Putamen (tissue), 1 donor: ENCODE measurements around the gene CEP97.
"Not testable (repeated sequence)": the region's sequence is repeated elsewhere in the genome, so short reads cannot be mapped to it uniquely, and the experiment has no call there.

Source experiments
- DNase-seq: peaks from one replicate; pipeline ENCODE4 v3.0.0-alpha.2; 2016; ENCODE audit warnings: low spot score

Gene CEP97

DNA sequence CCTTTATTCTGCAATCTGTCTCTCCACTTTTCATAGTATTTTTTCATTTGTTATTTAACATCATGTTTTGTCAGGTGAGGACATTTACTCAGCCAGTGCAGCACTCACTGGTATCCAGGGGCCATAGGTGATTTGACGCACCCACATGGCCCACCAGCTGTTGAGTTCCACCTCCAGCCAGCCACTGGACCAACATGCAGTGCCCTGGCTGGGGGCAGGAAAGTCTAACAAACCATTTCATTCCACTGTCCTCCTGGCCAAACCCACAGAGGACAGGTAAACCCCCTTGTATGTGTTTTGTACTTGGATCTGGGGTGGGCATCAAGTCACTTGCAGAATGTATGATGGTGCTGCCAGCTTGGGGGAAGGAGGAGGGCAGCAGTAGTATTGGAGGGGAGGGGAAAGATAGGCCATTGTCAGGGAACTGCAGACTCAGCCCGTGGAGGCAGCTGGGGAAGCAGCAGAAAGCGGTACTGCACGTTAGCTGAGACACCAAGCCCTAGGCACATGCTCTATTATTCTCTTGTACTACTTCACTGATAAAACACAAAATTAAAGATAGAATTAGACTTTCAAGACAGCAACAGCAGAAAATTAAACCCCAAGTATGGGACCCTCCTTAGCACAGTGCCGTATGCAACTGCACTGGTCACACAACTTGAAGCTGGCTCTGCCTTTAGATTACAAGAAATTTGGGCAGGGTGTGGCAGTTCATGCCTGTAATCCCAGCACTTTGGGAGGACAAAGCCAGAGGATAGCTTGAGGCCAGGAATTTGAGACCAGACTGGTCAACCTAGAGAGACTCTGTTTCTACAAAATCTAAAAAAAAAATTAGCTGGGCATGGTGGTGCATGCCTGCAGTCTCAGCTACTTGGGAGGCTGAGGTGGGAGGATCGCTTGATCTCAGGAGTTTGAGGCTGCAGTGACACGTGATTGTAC is 22.4 kb upstream of the CEP97 start:
- DNase-seq = no peak

DNA sequence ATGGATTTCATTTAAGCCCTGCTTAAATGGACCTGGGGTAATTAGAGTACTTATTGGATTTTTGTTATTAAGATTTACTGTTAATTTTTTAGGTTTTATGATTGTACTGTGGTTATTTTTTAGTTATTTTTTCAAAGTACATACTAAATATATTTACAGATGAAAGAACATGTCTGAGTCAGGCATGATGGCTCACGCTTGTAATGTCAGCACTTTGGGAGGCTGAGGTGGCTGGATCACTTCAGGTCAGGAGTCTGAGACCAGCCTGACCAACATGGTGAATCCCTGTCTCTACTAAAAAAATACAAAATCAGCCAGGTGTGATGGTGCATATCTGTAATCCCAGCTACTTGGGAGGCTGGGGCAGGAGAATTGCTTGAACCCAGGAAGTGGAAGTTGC is 21.7 kb upstream of the CEP97 start:
- no peak for DNase-seq

DNA sequence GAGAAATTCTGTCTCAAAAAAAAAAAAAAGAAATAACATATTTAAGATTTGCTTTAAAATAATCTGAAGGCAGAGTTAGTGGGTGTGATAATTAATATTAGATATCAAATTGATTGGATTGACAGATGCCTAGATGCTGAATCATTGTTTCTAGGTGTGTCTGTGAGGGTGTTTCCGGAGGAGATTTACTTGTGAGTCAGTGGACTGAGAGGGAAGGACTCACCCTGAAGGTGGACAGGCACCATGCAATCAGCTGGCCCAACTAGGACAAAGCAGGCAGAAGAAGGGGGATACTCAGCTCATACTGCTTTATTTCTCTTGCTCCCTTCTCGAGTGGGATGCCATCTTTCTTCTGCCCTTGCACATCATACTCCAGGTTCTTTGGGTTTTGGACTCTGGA is 21.2 kb upstream of the CEP97 start:
- DNase-seq = no peak

DNA sequence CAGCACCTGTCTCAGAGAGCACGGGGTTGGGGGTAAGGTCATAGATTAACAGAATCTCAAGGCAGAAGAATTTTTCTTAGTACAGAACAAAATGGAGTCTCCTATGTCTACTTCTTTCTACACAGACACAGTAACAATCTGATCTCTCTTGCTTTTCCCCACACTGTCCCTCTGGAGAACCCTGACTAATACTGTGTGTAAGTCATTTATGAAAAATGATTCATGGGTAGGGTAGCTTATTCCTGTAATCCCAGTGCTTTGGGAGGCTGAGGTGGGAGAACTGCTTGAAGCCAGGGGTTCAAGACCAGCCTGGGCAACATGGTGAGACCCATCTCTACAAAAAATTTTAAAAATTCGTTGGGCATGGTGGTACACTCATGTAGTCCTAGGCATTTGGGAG is 19.8 kb upstream of the CEP97 start:
- not testable (repeated sequence) for DNase-seq

DNA sequence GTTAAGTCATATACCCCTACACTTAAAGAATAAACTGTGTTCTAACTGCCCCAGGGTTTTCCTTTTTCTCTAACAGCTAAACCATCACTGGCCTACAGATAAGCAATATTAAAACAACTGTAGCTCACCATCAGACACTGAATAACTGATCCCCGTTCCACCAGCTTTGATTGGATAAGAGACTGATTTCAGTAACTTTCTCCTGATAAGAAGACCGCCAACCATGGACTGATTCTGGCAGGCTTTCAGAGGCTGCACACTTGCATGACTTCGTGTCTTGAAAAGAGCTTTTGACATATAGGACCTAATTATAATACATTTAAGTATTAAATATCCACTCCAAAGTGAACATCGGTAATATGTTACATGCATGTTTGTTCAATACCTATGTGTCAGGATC is 15.3 kb upstream of the CEP97 start:
- DNase-seq = no peak

DNA sequence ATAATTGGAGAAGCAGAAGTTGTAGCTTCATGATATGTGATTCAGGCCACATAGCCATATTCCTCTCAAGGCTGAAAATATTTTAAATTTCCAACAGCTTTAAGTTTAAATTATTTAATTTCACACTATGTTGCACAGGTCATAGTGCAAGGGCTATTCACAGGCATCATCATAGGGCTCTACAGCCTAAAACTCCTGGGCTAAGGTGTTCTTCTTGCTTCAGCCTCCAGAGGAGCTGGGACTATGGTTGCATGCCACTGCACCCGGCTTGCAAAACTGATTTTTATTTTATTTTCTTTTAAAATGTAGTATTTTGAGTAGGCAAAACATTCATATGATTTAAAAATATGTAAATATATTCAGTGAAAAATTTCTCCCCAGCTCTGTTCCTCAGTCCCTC is 6.0 kb upstream of the CEP97 start:
- DNase-seq = no peak

DNA sequence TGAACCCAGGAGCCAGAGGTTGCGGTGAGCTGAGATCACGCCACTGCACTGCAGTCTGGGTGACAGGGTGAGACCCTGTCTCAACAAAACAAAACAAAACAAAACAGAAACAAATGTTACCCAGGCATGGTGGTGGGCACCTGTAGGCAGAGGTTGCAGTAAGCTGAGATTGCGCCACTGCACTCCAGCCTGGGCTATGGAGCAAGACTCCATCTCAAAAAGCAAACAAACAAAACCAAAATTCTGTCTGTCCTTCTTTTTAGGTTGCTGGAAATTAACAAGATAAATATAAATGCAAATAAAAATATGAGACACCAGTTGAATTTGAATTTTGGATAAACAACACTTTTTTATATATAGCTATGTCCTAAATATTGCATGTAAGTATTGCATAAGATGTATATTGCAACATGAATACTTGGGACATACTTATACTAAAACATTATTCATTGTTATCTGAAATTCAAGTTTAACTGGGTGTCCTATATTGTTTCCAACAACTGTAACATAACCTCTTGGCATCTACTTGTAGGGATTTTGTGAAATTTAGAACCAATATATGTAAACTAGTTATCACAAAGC is 4.7 kb upstream of the CEP97 start:
- no peak for DNase-seq

DNA sequence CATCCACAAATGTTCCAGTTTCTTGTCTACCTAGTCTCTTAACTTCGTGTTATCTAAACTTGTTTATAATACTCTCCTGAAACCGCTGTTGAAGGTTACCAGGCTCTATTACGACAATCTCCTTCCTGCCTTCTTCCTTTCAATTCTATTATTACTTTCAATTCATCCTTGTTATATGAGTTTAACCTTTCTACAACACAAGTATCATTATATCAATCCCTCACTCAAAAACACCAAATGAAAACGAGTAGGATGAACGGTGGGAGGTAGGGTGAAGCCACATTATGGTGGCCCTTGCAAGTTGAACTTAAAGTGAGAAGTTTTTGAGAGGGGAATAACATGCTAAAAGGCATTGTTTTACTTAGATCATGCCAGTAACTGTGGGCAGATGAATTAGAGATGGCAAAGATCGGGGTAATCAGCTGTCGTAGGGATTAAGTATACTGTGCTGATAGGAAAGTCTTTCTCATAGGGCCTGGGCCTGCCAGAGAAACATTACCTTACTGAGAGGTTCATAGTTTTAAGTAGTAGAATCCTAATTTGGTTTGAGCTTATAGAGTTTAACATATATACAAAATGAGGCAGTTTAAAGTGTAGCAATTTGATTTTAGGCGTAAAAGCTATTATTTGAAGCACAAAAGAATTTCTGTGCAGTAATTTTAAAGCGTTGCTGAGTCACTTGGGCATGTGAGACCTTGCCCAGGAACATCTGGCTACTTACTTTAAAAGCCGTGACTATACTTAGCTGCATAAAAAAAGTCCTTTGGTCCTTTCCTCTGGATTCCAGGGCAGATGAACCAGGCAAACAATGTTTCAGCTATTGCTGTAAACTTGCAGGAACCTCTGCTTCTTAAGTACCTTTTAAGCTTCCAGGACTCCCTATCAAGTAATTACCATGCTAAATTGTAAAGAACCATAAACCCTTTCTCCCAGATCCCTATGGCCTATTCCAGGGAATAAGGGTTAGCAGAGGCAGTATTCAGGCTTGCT is 3.3 kb upstream of the CEP97 start:
- no peak for DNase-seq

DNA sequence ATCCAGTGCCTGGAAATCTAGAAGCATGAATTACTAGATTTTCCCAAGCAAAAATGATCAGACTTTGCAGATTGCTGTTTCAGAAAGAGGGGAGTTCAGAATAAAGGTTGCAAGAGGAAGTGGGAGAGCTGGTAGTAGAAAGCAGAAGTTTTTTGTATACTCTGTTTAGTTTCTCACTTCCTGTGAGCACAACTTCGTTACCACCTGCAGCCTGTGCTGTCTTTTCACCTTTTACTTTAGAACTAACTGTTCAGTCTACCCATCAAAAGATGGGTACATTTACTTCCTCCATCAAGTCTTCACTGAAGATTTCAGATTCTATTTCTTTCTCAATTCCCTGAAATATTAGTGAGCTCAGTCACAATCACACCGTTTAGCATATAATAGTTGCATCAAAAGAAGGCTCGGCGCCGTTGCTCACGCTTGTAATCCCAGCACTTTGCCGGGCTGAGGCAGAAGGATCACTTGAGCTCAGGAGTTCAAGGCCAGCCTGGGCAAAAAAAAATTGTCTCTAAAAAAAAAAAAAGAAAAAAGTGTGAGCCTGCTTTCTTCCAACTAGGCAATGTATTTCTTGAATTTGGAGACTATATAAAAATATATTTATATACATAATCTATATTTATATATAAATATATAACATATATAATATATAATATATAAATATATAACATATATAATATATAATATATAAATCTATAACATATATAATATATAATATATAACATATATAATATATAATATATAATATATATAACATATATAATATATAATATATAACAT is 1.8 kb upstream of the CEP97 start:
- DNase-seq = no peak

DNA sequence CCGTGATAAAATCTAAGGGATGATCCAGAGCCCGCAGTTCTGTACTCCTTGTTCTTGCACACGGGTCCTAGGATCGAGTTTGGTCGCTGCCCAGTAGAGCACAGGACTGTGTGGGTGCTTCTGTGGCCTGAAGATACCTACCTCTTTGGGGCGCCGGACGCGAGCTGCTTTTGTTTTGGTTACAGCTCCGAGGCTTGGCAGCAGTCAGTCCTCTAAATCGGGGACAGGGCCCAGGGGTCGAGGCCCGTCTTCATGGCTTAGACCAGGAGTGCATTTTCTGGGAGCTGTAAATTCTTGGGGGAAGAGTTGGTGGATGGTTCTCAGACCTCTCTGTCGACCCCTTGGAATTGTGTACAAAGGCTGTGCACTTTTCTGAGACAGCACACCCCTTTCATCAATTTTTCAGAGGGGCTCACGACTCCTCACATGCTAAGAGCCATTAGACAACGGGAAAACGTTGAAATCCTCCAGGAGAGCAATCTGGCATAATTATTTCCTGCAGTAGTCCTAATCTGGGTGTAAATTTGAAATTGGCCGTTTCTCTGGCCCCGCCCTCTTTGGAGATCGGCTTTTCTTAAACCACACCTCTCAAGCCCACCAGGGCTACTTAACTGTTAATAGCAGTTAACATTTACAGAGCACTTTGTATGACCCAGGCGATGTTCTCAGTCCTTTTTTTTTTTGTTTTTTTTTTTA is 928 bp downstream of the CEP97 start:
- no peak for DNase-seq

DNA sequence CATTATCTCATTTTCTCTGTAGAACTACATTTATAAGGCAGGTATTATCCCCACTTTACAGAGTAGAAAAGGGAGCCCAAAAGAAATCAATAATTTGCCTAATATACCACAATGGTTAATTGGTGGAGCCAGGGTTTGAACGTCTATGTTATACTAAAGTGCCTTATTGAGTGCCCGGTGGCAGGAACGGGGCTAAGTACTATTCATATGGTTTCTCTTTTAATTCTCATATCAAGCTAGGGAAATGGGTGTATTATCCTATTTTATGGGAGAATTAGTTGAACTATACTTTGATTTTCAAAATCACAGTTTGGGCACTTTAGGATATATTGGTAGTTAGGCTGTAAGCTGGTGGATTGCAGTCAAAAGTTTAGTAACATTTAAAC is 1.5 kb downstream of the CEP97 start:
- no peak for DNase-seq

DNA sequence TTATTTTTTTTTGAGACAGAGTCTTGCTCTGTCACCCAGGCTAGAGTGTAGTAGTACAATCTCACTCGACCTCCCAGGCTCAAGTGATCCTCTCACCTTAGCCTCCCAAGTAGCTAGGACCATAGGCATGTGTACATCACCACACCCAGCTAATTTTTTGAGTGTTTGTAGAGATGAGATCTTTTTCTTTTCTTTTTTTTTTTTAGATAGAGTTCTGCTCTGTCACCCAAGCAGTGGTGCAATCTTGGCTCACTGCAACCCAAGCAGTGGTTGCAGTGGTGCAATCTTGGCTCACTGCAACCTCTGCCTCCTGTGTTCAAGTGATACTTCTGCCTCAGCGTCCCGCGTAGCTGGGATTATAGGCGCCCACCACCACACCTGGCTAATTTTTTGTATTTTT is 5.2 kb downstream of the CEP97 start:
- no peak for DNase-seq

DNA sequence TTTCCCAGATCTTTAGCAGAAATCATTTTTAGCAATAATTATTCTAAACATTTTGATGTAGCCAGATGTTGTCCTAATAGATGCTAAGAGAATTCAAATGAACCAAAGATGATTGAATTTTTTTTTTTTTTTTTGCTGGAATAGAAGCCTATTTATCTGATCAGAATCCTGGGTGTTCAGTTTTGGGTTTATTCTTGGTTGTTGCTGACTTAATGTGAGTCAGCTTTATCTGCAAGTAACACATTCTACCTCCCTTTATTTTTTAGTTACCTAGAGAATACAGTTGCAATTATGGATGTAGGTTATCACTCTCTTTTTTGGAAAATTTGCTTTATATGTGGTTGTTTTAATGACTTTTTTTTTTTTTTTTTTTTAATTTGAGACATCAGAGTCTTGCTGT is 6.4 kb downstream of the CEP97 start:
- DNase-seq = no peak

DNA sequence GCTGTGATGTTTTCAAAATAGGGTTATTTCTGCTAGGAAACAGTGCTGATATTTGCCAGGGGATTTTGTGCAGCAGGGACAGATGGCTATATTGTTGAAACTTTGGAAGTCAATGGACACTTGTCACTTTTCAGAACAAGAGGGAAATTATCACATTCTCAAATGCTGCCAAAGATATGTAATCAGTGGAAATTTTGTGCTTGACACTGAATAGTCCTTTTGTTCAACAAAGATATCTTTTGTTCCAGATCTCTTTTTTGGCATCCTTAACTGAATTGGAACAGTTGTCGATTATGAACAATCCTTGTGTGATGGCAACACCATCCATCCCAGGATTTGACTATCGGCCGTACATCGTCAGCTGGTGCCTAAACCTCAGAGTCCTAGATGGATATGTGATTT is 7.8 kb downstream of the CEP97 start:
- peak; percentile 94 for DNase-seq

DNA sequence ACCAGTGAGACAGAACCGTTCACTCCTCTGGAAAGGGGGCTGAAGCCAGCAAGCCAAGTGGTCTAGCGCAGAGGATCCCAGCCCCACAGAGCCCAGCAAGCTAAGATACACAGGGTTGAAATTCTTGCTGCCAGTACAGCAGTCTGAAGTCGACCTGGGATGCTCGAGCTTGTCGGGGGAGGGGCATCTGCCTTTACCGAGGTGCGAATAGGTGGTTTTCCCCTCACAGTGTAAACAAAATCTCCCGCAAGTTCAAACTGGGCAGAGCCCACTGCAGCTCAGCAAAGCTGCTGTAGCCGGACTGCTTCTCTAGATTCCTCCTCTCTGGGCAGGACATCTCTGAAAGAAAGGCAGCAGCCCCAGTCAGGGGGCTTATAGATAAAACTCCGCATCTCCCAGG is 11.4 kb downstream of the CEP97 start:
- no peak for DNase-seq

DNA sequence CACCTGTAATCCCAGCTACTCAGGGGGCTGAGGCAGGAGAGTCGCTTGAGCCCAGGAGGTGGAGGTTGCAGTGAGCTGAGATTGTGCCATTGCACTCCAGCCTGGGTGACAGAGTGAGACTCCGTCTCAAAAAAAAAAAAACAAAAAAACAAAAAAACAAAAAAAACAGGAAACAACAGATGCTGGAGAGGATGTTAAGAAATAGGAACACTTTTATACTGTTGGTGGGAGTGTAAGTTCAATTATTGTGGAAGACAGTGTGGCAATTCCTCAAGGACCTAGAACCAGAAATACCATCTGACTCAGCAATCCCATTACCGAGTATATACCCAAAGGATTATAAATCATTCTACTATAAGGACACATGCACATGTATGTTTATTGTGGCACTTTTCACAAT is 17.5 kb downstream of the CEP97 start:
- DNase-seq = not testable (repeated sequence)

DNA sequence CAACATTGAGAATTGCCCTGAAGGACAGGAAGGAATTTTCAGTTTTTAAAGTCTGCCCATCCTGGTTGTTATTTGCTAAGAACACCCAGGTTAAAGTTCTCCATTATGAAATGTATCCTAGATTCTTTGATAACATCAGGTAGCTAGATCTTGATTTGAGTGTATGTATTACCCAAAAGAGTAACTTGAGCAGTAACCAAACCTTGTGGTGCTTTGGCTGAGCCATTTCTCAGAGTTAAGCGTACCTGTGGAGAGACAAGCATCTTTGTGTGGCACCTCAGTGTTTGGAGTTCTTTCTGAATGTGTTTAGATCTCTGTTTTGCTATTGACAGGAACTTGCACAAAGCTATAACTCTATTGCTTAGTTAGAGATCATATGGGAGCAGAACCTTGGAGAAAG is 20.4 kb downstream of the CEP97 start:
- no peak for DNase-seq

DNA sequence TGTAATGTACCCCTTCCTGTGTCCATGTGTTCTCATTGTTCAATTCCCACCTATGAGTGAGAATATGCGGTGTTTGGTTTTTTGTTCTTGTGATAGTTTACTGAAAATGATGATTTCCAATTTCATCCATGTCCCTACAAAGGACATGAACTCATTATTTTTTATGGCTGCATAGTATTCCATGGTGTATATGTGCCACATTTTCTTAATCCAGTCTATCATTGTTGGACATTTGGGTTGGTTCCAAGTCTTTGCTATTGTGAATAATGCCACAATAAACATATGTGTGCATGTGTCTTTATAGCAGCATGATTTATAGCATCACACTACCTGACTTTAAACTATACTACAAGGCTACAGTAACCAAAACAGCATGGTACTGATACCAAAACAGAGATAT is 21.5 kb downstream of the CEP97 start:
- not testable (repeated sequence) for DNase-seq

DNA sequence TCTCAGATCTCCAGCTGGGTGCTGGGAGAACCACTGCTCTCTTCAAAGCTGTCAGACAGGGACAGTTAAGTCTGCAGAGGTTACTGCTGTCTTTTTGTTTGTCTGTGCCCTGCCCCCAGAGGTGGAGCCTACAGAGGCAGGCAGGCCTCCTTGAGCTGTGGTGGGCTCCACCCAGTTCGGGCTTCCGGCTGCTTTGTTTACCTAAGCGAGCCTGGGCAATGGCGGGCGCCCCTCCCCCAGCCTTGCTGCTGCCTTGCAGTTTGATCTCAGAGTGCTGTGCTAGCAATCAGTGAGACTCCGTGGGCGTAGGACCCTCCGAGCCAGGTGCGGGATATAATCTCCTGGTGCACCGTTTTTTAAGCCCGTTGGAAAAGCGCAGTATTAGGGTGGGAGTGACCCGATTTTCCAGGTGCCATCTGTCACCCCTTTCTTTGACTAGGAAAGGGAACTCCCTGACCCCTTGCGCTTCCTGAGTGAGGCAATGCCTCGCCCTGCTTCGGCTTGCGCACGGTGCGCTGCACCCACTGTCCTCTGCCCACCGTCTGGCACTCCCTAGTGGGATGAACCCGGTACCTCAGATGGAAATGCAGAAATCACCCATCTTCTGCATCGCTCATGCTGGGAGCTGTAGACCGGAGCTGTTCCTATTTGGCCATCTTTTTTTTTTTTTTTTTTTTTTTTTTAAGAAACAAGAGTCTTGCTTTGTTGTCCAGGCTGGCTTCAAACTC is 29.1 kb downstream of the CEP97 start:
- DNase-seq = not testable (repeated sequence)

DNA sequence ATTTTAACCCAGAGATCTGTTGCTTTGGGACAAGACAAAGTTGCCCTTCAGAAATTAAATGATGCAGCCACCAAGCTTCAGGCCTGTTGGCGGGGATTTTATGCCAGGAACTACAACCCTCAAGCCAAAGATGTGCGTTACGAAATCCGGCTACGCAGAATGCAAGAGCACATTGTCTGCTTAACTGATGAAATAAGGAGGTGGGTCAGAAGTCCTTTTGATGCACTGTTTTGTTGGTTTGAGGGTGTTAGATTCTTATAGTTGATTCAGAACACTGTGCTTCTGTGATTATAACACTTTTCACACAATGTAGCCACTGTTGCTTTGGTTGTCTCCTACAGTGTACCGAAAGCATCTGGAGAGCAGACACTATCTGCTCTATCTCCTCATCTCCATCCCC is 33.8 kb downstream of the CEP97 start:
- peak; percentile 39 for DNase-seq
